HG03469 (cell line): ENCODE data around the gene HDAC7.
A peak's percentile ranks its signal among the peaks of the same experiment; 100 is the strongest.

Experiments
- ATAC-seq: cut with Tn5 transposase; IDR thresholded peaks from one replicate; pipeline ENCODE4 v1.9.1; 2021; ENCODE audit warnings: mild to moderate bottlenecking, moderate library complexity, moderate number of reproducible peaks; ENCODE audit not compliant: unreplicated experiment

Gene HDAC7

DNA sequence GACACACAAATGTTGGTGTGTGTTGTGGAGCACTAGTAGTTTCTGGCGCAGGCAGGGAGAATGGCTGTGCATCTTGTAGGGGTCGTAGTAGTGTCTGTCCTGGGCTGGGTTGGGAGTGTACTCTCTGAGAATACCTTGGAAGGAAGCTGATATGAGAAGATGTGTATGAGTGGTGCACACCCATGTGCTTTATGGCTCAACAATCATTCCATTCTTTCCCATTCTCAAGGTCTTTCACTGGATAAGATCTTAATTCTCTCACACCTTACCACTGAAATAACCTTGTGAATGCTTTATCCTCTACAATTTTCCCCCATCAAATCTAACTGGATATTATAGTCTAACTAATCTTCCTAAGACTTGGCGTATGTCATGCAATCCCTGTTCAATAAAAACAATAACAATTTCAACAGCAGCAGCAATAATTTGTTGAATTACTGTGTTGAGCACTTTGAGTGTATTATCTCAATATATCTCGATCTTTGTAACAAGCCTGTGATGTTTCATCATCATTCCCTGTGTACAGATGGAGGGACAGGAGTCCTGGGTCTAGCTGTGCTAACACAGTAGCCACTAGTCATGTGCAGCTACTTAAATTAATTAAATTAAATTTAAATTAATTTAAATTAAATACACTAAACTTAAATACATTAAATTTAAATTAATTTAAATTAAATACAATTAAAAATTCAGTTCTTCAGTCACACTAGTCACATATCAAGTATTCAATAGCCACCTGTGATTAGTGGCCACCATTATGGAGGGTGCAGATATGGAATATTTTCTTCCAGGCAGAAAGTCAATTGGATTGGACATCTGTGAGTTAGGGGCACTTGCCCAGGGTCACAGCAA is 50.2 kb downstream of the HDAC7 start:
- no peak for ATAC-seq

DNA sequence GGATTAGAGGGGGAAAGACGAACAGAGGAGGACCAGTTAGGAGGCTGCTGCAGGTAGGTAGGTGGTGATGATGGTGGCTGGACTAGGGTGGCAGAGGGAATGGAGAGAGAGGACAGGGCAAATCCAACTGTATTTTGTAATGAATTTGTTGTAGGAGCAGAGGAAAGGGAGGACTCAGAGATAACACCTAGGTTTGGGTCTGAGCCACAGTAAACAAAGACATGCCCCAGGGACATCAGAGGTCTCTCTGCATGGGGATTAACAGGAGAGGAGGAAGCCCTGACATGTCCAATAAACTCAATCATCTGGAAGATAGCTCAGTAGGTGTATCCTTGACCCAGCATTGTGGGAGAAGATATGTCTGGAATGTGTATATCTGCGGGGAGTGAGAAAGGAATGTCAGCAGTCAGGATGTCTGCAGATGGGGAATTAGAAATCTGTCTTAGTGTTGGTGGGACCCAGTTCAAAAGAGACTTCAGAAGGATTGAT is 51.3 kb downstream of the HDAC7 start:
- no peak for ATAC-seq

DNA sequence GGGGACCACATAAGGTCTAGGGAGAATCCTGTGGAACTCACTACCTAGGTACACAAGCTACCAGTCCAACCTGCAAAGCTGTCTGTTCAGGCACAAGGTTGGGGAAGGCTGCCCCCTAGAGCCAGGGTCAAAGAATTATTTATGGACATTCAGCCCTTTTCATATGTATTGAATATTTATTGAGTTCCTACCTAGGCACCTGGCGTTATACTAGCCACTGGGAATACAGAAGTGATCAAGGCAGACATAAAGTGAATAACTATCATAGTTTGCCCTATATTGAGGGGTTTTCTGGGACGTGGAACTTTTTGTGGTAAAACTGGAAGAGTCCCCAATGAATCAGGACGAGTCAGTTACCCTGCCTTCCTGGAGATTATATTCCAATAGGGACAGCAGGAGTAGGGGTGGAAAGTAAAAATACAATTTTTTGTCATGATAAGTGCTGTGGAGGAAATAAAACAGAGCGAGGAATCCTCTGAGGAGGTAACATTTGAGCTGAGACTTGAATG is 52.4 kb downstream of the HDAC7 start:
- ATAC-seq, result no peak

DNA sequence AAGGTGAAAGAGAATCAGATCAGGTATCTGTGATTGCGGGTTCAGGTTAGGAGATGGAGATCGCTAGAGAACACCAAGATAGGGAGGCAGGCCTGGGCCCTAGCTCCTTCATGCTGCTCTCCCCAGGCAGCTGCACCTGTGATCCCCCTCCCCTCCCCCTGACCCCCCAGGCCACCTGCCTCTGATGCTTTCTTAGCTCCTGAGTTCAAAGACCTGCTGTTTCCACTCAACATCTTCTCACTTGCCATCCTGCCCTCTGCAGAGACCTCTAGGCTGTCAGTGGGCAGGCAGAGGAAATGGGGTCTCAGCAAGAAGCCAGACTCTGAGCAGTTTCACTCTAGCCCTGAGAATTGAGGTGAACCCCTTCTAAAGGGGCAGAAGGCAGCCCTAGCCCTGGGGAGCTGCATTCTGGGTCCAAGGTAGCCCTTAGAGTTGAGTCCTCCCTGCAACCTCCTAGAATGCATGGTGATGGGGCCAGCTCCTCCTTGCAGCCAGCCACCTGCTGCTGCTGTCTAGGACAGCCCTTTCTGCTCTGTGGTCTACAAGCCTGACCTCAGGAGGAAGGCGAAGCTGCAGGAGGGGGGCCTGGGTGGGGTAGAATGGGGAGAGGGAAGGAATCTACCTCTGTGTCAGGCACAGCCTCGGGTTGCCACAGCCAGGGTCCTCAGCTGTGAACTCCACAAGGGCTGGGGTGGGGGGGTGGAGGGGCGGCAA is 53.0 kb downstream of the HDAC7 start:
- no peak for ATAC-seq

DNA sequence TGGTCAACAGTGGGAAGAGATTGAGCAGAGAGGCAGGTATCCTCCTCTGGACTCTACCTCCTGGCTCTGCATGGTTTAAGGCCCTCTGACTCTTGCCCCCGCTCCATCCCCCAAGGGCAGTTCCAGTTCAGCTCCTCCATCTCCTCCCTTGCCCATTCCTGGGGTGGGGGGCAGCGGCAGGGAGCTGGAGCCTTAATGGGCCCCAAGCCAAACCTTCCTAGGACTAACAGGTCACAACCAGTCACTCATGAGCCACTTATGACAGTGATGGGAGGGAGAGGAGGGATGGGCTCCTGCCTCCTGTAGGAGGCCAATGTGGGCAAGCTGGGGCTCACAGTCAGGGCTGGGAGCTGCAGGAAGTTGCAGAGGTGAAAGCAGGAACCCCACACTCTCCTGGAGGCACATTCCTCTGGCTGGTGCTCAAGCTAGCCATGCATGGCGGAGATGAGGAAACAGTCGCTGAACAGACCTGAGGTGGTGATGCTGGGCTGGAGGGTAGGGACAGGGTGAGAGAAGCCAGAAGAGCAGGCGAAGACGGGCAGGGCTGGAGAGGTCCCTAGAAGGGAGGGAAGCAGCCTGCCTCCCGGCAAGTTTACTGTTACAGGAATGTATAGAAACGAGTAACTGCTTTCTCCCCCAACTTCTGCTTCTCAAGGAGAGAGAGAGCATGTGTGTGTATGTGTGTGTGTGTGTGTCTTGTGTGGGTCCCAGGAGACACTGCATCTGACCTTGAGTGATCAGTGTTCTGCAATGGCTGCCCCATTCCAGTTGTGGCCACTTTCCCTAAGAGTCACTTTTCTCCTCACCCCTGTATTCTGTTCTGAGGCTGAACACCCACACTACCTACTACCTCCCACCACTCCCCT is 56.0 kb downstream of the HDAC7 start:
- ATAC-seq, result no peak

DNA sequence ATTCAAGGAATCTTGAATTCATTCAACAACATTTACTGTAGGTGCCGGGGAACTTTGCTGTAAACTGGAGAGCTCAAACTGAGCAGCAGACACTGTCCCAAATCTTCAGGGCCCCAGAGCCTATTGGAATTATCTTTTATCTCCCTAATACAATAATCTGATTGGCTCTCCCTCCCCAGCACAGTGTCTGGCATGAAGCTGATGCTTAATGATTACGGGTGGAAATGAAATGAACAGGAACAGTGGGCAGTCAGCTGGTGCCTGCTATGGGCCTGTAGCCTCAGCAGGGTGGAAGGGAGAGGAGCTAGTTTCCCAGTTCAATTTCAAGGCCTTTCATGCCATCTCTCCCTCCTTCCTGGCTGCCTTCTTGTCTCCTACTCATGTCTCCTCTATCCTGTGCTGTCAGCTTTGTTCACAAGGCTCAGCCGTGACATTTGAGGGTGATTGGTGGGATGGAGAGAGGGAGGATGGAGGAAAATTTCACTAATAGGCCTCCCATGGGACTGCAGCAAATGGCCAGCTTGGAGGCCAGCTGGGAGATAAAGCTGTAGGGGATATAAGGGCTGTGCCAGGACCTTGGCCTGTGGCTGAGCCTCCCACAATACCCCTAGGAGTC is 56.7 kb downstream of the HDAC7 start:
- ATAC-seq, result no peak

DNA sequence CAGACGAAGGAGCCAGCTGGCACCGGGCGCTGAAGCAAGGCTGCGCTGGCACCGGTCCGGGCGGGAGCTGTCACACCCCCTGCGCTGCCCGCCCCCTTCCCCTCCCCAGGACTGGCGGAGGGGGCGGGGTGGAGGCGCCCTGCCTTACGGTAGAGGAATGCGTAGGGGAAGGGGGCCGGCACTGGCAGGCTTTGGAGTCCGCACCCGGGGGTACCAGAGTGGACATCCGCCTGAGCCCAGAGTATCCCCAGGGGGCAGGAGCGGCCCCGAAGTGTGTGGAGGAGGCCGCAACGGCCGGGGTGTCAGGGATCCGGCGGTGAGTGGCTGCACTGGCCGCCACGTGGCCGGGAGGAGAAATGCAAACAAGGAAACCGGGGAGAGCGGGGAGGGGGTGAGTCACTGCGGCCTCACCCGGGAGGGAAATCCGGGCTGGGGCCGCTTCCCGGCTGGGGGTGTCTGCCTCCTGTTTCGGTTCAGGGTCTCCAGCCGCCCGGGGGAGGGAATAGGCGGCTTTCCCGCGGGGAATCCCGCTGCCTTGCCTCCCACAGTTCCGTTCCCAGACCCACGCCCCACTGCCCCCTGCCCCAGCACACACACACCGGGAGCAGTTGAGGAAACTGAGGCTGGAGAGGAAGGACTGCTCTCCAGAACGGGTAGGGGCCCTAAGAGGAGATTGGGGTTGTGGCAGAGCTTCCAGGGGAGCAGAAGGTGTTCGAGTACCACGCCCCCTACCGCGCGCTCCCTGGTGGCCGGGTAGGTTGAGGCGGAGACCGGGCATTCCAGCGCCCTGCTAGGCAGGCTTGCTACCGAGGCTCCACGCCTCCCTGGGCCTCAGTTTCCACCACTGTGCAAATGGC is 60.6 kb downstream of the HDAC7 start, which contains the start of gene RAPGEF3:
RAPGEF3 (minus strand) TSS at position 47 of the 857 bp plus-strand sequence. CDS start 324 bp downstream, outside the sequence.
- ATAC-seq, result no peak

DNA sequence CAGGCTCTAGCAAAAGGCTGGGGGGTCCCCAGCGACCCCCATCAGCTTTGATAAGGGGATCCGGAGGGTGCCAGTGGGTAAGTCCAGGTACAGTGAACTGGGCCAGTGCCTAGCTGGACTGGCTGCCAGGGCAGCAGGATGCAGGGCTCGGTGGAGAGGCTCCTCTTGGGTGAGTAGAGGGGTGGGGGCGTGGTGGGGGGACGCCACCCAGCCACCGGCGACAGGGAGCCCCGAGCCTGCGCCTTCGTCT is 61.2 kb downstream of the HDAC7 start:
- ATAC-seq, result no peak

DNA sequence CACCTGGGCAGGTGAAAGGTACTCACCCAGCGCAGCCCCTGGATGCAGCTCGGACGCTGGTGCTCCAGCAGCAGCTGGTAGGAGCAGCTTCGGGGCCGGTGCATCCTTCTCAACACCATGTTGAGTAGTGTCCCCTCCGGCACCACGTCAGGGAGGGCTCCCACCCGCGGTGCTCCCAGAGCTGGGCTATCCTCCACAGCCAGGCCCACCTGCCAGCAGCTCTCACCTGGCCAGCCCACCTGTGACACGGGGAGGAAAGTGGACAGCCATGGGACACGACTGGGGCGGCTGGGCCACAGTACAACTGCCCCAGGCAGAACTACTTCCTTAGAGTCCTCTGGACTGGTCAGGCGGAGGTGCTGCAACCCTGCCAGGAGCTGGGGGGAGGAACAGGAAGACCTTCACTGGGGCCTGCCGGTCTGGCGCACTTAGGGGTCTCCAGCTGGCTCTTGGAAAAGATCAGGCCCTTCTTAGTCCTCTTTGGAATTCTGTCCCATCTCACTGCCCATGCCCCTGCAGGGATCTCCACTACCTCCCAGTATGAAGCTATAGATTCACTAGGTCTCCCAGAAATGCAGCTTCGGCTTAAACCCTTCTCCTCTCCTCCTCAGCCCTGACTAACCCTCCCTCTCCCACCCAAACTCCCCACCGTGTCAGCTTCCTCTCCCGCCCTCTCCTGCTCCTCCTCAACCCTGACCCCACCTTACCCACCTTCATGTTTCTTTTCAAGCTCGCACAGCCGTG is 61.7 kb downstream of the HDAC7 start:
- no peak for ATAC-seq

DNA sequence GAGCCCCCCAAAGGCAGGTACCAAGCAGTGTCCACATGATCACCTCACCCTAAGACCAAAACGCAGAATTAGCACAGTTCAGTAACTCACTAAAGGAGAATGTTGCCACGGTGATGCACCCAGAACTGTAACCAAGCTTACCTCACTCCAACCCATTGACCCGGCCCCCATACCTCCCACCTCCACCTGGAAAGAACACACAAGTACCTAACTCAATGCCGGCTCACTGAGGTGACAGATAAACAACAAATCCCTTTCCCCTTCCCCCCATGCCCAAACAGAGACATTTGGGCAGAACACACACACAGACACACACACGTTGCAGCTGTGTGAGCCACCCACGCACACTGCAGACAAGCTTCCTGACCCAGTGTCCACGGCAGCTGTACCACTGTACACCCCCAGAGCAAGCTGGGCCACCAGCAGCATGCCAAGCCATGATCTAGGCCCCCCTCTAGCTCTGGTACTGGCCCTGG is 62.3 kb downstream of the HDAC7 start:
- ATAC-seq, result no peak

DNA sequence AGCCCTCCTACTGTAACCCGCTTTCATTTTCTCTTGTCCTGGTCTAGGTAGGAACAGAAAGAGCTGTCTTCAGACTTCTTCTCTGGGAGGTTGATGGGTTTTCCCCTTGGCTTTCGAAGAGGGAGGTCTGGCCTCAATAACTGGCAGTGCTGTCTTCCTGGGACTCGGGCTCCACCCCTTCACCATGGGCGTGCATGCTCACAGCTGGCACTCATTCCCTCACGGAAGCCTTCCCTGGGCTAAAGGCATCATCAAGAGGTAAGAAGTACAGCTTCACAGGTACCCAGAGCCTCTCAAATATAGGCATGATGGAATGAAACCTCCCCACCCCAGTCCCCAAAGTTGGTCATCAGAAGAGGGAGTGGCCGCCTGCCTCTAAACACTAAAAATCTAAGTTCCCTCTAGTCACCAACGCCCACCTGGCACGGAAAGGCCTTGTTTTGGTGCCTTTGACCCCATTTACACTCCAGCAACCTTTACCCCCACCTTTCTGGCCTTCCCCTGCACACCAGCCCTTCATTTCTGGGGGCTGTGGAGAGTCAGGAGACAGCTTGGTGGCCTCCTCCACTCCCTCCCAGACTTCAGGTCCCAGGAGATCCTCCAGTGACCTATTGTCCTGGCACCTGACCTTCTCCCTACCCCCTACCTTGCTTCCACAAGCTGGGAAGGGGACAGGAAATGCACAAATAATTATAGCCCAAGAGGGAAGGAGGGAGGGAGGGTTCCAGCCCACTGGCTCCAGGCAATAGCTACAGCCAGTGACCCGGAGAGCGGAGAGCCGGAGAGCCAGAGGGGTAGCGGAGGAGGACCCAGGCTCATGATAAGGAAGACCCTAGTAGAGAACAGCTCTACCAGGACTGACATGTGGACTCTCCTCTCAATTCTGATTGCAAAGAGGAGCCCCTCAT is 63.8 kb downstream of the HDAC7 start:
- ATAC-seq, result peak; percentile 42

DNA sequence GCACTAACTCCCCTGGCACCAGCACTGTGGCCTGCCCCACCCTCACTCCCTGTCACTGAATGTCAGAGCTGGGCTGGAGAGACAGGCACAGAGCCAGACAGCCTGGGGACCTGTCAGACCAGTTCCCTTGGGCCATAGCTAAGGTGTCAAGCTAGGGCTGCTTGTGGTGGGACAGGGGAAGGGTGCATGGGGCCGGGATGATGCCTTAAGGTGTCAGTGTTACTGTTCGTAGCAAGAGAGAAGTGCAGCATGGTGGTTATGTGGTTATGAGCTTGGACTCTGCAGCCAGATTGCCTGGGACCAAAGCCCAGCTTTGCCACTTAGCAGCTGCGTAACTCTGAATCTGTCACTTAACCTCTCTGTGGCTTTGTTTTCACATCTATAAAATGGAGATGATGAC is 64.8 kb downstream of the HDAC7 start:
- no peak for ATAC-seq

DNA sequence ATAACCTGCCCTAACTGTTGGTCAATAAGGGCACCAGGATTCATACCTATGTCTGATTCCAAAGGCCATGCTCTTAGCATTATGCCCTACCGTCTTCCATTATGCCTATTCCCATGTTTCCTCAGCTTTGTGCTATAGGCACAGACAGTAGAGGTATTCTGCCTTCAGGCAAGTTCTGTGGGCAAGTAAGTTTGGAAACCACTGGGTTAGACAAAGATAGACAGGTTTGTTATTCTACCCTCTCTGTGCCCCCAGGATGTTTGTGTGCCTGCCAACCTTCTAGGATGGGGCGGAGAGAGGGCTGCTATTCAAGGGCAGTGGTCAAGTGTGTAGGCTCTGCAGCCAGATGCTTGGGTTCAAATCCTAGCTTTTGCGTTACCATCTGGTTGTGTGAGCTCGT is 65.6 kb downstream of the HDAC7 start:
- ATAC-seq, result no peak

DNA sequence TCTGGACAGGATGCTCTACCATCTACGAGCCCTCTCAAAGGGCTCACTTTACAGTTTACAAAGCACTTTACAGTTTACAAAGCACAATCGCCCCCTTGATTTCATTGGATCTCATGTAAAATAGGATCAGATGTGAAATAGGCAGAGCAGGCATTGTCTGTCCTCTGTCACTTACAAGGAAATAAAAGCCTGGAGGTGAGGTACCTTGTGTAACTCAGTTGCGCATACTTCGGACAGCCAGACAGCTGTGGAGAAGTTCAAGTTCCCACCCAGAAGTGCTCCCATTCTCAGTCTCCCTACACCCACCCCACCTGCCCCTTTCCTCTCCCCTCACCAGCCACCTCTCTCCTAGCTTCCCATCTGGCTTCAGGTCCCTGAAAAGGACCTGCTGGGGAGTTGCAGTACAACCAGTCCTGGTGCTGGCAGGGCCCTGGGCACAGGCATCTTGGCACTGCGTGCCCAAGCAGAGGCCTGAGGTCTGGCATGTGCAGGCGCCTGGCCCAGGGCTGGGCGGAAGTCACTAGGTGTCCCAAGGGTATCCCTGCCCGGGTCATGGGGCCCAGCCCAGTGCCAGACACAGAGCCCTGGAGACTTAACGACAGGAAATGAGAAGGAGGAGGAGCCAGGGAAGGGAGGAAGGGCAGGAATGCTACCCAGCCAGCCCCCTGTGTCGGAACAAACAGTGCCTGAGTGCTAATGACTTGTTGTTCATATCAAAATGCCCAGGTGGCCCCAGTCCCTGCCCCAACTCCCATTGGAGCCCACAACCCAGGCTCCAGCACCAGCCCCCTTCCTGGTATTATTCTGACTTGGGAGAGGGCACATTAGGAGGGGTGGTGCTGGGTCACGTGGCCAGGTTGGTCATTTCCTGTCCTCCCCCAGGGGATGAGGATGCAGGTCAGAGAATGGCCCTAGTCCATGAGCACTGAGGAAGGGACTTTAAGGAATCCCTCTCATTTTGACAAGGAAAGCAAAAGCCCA is 66.4 kb downstream of the HDAC7 start:
- ATAC-seq, result no peak

DNA sequence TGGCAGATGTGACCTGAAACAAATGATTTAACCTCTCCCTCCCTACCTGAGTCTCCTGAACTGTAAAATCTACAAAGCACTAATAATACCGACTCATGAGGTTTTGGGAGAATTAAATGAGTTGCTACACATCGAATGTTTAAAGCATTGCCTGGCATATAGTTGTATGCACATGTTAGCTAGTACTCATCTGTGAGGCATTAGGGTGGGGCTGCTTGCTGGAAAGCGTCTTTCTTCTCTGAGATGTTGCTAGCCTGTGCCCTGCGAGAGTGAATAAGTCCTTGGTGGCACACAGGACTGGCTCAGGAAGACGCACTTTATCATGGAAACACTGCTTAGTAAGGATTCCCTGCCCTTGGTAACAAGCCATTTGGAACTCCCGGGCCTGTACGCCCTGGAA is 67.2 kb downstream of the HDAC7 start:
- ATAC-seq, result no peak

DNA sequence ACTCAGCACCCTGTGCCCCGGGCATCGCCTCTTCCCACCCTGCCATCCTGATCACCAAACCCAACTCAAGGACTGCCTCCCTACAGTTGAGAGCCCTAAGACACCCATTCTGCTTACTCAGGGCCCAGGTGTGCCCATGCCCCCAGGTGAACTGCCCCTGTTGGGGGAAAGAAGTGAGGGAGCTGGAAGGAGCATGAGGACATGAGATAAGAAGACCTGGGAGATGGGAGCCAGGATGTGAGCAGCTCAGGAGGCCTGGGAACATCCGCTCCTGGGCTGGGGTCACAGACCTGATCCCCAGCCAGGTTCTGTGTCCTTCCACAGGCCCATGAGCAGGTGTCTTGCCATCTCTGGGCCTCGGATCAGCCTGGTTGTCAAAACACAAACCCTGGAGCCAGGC is 67.6 kb downstream of the HDAC7 start:
- ATAC-seq, result no peak

DNA sequence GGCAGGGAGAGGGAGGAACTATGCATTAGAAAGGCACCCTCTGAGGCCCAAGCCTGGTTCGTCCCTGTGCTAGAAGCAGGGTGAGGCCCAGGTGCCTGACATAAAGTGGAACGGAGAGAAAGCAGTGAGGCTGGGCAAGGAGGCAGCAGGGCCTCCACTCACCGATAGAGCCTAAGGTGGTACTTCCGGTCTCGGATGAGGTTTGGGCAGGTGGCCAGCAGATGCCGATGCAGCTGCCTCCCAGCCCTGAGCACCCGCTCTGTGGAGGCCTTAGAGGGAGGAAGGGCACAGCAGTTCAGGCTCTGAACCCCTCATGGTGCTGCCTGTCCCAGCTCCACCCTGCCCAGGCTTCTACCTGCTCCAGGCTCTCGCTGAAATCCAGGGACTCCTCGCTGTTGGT is 68.1 kb downstream of the HDAC7 start:
- ATAC-seq, result no peak
